OCI-LY7 (cell line): ENCODE results near the gene GHRHR.

ENCODE experiments used
- CTCF ChIP-seq: fragments of 200-600 bp; sonication (generic); conservative IDR thresholded peaks from 2 replicates; pipeline ENCODE4 v1.5.1; 2014; ENCODE audit warnings: mild to moderate bottlenecking, antibody characterized with exemption, low read length, moderate library complexity, mixed read lengths
- EZH2phosphoT487 ChIP-seq: fragments of 200-600 bp; sonication (generic); IDR thresholded peaks from 2 replicates; pipeline ENCODE4 v1.6.1; 2018; ENCODE audit warnings: low read depth, borderline replicate concordance, mild to moderate bottlenecking, mixed run types, antibody characterized with exemption, low read length, moderate library complexity, mixed read lengths

DNA sequence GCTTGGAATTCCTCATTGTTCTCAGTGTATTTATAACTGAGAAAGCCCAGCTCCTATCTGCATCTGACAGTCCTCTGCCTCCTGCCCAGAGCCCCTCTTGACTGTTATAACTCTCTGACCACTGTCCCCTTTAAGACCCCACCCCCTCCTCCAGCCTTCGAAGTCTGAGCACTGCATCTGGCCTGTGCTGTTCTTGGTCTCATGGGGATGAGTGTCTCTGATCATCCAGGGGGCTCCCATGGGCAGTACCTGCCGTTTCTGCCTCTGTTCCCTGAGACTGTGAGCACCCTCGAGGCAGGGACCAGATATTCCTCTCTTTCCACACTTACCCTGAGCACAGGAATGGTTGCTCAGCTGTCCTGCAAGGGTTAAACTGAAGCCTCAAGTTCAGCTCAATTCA lies 7.7 kb downstream of the GHRHR start:
- TF ChIP-seq CTCF (no peak), EZH2phosphoT487 (no peak)
